HG03342 (cell line): ENCODE results near the gene ACAA2.

Experiments
- ATAC-seq: cut with Tn5 transposase; IDR thresholded peaks from one replicate; pipeline ENCODE4 v1.9.1; 2021; ENCODE audit warnings: mild to moderate bottlenecking, moderate library complexity; ENCODE audit not compliant: unreplicated experiment

The ACAA2 gene

GRCh38 chr18:49744376-49745008 lies 68.8 kb downstream of the ACAA2 start:
- ATAC-seq = no peak

DNA sequence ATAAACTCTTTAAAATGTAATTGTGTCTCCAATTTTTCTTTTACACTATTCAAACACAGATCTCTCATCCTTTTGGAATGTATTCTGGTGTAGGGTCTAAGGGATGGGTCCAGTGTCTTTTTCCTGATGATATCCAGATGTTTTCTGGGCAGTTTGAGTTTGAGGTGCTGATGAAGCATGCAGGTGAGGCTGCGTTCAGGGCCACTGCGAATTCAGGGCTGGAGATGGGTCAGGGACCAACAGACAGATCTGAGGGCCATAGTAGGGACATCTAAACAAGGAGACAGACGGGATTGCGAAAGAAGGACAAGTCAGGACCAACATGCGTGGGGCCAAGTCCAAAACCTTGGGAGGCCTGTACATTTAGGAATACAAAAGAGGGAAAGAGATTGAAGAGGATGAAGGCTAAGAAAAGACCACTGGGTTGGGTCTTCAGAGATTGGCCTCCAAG lies 70.2 kb downstream of the ACAA2 start:
- no peak for ATAC-seq

DNA sequence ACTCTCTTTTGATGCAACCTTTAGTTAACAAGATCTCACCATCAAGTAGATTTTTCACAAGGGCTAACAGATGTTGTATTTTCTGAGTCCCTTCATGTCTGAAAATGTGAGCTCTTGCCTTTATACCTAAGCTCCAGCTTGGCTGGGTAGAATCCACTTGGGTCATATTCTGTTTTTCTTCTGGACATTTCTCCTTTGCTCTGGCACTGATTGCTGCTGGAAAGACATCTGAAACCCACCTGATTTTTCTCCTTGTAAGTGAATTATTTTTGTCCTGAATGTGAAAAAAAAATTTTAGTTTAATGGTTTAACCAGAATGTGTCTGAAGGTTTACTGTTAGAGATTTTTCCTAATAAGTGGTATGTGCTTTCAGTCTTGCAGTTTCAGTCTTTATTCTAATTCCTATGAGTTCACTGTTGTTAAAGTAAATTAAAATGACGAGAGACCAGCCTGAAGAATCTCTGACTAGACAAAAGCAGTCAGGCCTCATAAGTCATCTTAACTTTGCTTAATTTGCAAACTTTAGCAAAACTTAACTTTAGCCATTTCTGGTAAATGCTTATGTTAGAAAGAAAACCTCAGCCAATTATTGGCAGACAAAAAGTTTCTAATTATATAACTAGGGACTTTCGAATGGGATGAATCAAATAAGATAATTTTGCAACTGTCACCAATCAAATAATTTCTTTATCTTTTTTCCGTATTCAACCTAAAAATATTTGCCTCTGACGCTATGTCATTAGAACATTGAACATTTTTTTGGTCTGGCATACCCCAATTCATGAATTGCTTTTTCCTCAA lies 70.8 kb downstream of the ACAA2 start:
- no peak for ATAC-seq

DNA sequence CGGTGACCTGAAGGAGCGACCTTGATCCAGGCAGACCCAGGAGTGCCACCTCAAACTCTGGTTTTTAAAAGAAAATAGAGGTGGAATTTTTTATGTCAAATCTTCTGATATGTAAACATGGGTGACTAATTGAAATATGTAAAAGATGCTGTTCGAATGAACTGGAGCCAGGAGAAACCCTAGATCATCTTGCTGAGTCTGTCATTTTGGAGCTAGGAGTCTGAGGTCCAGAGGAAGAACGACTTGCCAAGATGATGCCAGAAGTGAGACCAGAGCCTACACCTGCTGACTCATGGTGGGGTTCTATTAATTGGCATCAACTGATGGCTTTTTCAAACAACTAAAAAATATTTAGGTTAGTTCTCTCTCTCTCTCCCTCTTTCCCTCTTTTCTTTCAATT lies 74.1 kb downstream of the ACAA2 start:
- ATAC-seq = no peak

- no peak for ATAC-seq
Observed at GRCh38 chr18:49738721-49739120, 74.6 kb downstream of the ACAA2 start.

GRCh38 chr18:49734836-49735235 lies 78.5 kb downstream of the ACAA2 start:
- no peak for ATAC-seq

- no peak for ATAC-seq
Observed at GRCh38 chr18:49733896-49734585, 79.3 kb downstream of the ACAA2 start.

GRCh38 chr18:49733321-49733720 lies 80.0 kb downstream of the ACAA2 start:
- no peak for ATAC-seq
